ENCODE measurements around the gene BSG.

Gene BSG
- 171 to 430 (median 295) reads per million in 18 experiments for total RNA-seq

DNA sequence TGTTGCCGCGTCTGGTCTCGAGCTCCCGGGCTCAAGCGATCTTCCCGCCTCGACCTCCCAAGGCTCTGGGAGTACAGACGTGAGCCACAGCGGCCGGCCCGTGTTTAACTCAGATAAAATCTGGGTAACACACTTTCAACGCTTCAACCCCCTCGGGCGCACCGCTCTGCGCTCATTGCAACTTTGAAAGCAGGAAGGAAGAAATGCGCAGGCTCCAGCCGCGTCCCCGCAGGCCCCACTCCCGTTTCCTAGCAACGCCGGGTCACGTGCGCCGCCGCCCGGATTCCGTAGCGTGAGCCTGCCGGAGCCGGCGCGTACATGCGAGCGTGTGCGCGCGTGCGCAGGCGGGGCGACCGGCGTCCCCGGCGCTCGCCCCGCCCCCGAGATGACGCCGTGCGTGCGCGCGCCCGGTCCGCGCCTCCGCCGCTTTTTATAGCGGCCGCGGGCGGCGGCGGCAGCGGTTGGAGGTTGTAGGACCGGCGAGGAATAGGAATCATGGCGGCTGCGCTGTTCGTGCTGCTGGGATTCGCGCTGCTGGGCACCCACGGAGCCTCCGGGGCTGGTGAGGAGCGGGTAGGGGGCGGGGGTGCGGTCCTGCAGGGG lies at the start of gene BSG:
Gene BSG, plus strand, starts transcription at position 457 of the 603 bp plus-strand sequence. Its CDS starts 39 bp downstream, at position 496.
- peak; percentile 99 for DNase-seq

GRCh38 chr19:522726-523125 lies 49.7 kb upstream of the BSG start:
- DNase-seq: no peak

DNA sequence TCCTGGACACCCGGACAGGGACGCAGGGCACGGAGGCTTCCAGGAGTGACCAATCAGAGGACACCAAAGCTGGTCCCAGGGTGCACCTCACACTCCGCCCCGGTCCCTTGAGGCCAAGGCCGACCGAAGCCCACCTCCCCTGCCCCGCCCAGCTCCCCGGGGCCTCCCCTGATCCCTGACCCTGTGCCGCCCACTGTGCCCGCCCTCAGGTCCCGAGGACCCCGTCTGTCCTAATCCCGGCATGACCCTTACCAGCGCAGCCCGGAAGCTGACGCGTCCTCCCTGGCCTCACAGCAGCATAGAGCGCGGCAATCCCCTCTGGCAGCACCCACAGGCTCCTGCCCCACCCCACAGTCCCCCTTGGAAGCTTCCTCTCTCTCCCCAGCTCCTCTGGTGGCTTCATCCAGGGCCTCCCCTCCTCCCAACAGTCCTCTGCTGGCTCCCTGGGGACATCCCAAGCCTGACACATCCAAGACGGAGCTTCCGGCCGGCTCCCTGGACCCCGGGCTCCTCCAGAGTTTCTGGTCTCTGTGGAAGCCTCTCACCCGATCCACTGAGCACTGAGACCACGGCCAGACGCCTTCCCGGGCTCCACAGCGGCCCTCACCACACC lies 48.2 kb upstream of the BSG start:
- DNase-seq: no peak

- DNase-seq: no peak
Observed at GRCh38 chr19:525029-525428, 47.4 kb upstream of the BSG start.

DNA sequence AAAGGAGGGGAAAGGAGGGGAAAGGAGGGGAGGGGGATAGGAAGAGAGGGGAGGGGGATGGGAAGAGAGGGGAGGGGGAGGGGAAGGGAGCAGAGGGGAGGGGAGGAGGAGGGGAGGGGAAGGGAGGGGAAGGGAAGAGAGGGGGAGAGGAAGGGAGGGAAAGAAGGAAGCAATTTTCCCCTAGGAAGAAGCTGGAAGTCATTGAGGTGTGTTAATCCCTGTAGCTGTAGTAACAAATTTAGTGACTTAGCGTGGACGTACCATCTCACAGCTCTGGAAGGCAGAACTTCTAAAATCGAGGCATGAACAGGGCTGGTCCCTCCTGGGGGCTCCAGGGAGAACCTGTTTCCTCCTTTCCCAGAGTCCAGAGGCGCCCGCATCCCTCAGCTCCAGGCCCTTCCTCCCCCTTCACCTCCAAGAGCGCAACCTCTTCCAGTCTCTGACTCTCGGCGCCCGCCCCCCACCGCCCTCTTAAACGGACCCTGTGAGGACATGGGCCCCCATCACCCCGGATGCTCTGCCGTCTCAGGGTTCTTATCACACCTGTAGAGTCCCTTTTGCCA lies 46.5 kb upstream of the BSG start:
- no peak for DNase-seq

- no peak for DNase-seq
Observed at GRCh38 chr19:530134-531008, 42.0 kb upstream of the BSG start.

DNA sequence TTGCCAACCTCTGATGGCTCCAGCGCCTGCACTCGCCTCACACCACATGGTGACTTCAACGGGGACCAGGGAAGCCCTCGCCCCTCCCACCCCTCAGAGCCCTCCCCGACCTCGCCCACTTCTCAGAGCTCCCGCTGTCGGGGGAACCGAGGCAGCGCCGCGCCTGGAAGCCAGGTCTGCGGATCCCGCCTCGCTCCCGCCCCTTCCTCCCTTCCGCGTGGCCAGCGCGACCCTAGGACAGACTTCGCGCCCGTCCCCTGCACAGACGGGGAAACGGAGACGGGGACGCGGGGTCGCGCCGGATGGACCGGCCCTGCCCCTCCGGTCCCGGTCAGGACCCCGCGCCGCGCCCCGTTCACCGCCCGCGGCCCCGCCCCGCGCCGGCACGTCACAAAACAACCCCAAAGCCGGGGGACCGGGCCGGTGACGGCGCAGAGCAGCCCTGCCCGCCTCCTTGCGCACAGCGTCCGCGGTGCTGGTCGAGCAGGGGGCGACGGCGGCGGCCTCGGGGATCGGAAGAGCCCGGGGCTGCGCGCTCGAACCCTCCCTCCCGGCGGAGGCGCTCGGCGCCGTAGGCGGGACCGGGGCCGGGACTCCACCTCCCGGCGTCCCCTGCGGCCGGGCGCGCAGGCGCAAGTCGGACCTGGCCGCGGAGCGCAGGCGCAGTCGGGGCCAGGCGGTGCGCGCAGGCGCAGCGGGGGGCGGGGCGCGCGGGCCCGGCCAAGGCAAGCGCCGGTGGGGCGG lies 41.2 kb upstream of the BSG start:
- DNase-seq: peak; percentile 83 to 93

- peak in 1 of 2 donors; percentile 11 for DNase-seq
Observed at GRCh38 chr19:531753-532560, 40.4 kb upstream of the BSG start, which contains the start of gene CDC34. CDC34 (plus strand) TSS chr19:531760; CDS start chr19:531932, 172 bp downstream.

GRCh38 chr19:532561-533363 lies 39.6 kb upstream of the BSG start:
- DNase-seq: peak; percentile 40 to 57

GRCh38 chr19:533364-534058 lies 38.9 kb upstream of the BSG start:
- DNase-seq: no peak

- DNase-seq: no peak
Observed at GRCh38 chr19:534088-534487, 38.3 kb upstream of the BSG start.

GRCh38 chr19:535017-535835 lies 37.2 kb upstream of the BSG start:
- no peak for DNase-seq

- no peak for DNase-seq
Observed at GRCh38 chr19:536031-536880, 36.1 kb upstream of the BSG start.

DNA sequence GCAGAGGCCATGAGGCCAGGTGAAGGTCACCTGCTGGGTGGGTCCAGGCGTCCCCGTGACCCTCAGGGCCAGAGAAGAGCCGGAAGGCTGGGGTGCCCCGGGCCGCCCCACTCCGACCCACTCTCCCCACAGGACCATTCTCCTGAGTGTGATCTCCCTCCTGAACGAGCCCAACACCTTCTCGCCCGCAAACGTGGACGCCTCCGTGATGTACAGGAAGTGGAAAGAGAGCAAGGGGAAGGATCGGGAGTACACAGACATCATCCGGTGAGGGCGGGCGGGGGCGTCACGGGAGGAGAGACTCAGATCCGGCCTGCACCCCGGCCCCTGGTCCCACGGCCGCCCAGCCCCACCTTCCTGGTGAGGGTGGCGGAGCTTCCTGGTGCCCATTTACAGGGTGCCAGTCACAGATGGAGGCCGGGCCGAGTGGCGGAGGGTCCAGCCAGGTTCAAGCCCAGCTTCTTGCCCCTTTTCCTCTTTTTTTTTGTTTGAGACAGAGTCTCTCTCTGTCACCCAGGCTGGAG lies 35.5 kb upstream of the BSG start:
- no peak for DNase-seq

GRCh38 chr19:538641-539428 lies 33.6 kb upstream of the BSG start:
- DNase-seq: no peak

- DNase-seq: no peak
Observed at GRCh38 chr19:539429-540030, 32.9 kb upstream of the BSG start.
